CD4-positive, alpha-beta memory T cell (primary cell): Measurements from ENCODE around the gene MARCO. TPM values are rescaled to one million over a fixed set of nuclear protein-coding genes. Genes with fewer than 3 reads are reported as not detected.

ENCODE experiments used
- CTCF ChIA-PET: fragments of 350-600 bp; sonication (Branson Sonifier 250); formaldehyde crosslinking; loops from one replicate; lab custom pipeline; 2021; ENCODE audit warnings: inconsistent platforms; ENCODE audit not compliant: partially characterized antibody; lab: Charles Lee
- POLR2A ChIA-PET: fragments of 350-600 bp; sonication (Branson Sonifier 250); formaldehyde crosslinking; loops from one replicate; lab custom pipeline; 2021; ENCODE audit not compliant: partially characterized antibody; lab: Charles Lee
- DNase-seq, 5 donors: peaks; one replicate each; pipeline versions ENCODE4 v3.0.0 to v3.0.0-alpha.2; 2020 to 2022; ENCODE audit warnings: mixed read lengths in 1 of 5
- H3K27ac ChIP-seq: one replicate; pipeline ENCODE4 v1.7.0; 2013; ENCODE audit warnings: low read depth, low read length
- H3K27me3 ChIP-seq: 2 replicates; pipeline ENCODE4 v1.7.0; 2013; ENCODE audit warnings: mild to moderate bottlenecking, low read length, moderate library complexity; ENCODE audit not compliant: insufficient read depth
- H3K36me3 ChIP-seq: 2 replicates; pipeline ENCODE4 v1.7.0; 2013; ENCODE audit warnings: mild to moderate bottlenecking, low read length, moderate library complexity; ENCODE audit not compliant: insufficient read depth
- H3K4me1 ChIP-seq: 2 replicates; pipeline ENCODE4 v1.7.0; 2013; ENCODE audit warnings: mild to moderate bottlenecking, low read length, moderate library complexity; ENCODE audit not compliant: insufficient read depth
- H3K4me3 ChIP-seq, 2 donors: one replicate each; pipeline ENCODE4 v1.7.0; 2013; ENCODE audit warnings: low read length in 2 of 2, mild to moderate bottlenecking in 1 of 2
- H3K9me3 ChIP-seq, 2 donors: one replicate each; pipeline ENCODE4 v1.7.0; 2013; ENCODE audit warnings: low read length in 2 of 2, control low read depth in 1 of 2; ENCODE audit not compliant: control insufficient read depth in 1 of 2
- H3K27ac Mint-ChIP-seq, 7 donors: one replicate each; pipeline ENCODE4 v1.8.0; 2020 to 2021; ENCODE audit warnings: mixed read lengths in 7 of 7, mild to moderate bottlenecking in 6 of 7, inconsistent platforms in 3 of 7, moderate library complexity in 3 of 7
- H3K27me3 Mint-ChIP-seq, 2 donors: one replicate each; pipeline ENCODE4 v1.8.0; 2020 to 2021; ENCODE audit warnings: mixed read lengths in 2 of 2
- H3K36me3 Mint-ChIP-seq, 2 donors: one replicate each; pipeline ENCODE4 v1.8.0; 2020 to 2021; ENCODE audit warnings: mixed read lengths in 2 of 2, inconsistent platforms in 1 of 2, mild to moderate bottlenecking in 1 of 2
- H3K4me1 Mint-ChIP-seq, 4 donors: one replicate each; pipeline ENCODE4 v1.8.0; 2020 to 2021; ENCODE audit warnings: mixed read lengths in 4 of 4, mild to moderate bottlenecking in 1 of 4
- H3K4me3 Mint-ChIP-seq, 8 donors: one replicate each; pipeline ENCODE4 v1.8.0; 2020 to 2021; ENCODE audit warnings: mixed read lengths in 8 of 8, mild to moderate bottlenecking in 7 of 8, moderate library complexity in 6 of 8, inconsistent platforms in 3 of 8
- H3K9me3 Mint-ChIP-seq, 8 donors: one replicate each; pipeline ENCODE4 v1.8.0; 2020 to 2021; ENCODE audit warnings: mixed read lengths in 8 of 8, mild to moderate bottlenecking in 5 of 8, inconsistent platforms in 3 of 8, moderate library complexity in 1 of 8
- intact Hi-C: fragments of 100-400 bp; cut with micrococcal nuclease; formaldehyde crosslinking; loops from one replicate; pipeline ENCODE4 v1.15.1; 2023
- polyA plus RNA-seq, 2 donors: library from polyadenylated mRNA; unstranded; fragments of 300-500 nt; fragmentation: Illumina TruSeq; gene quantifications; one replicate each; pipeline ENCODE4 v1.2.3, GENCODE V29; 2021
- total RNA-seq, 2 experiments: library from RNA; stranded (reverse); gene quantifications; one replicate each; pipeline ENCODE4 v1.2.3, GENCODE V29; 2021

MARCO gene
- total and polyA plus RNA-seq, 4 experiments from 2014 or later = 0.17 TPM; not detected in 3

DNA sequence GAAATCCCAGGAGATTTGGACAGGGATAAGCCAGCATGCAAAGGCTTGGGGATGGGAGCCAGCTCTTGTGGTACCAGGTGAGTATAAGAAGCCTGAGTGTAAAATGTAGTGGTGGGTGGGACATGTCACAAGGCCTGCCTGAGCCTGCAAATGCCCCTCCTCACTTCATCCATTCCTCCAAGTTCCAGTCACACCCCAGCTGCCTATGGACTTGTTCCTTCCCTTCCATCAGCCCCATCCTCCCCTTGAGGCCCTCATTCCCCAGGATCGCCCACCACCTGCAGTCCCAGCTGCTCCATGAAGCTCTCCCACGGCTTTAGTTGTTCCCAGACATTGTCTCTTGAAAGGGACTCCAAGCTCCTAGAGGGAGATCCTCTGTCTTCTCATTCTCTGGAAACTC lies 81.5 kb downstream of the MARCO start:
- Mint-ChIP-seq H3K27me3 (peaks cover 2% of the 10 kb centered on the region in 2 donors), H3K36me3 (no peaks in the 10 kb centered on the region), H3K9me3 (no peaks in the 10 kb centered on the region), H3K27ac (no peak overlapping the region), H3K4me3 (no peak overlapping the region), H3K4me1 (no peaks in the 10 kb centered on the region)
- Histone ChIP-seq H3K27me3 (no peaks in the 10 kb centered on the region), H3K36me3 (no peaks in the 10 kb centered on the region), H3K4me1 (no peaks in the 10 kb centered on the region), H3K9me3 (no peaks in the 10 kb centered on the region), H3K4me3 (no peak overlapping the region), H3K27ac (no peak overlapping the region)
- ChIA-PET POLR2A (no interaction called here), CTCF (no interaction called here)
- no peak for DNase-seq
- intact Hi-C loops = no loop called here

DNA sequence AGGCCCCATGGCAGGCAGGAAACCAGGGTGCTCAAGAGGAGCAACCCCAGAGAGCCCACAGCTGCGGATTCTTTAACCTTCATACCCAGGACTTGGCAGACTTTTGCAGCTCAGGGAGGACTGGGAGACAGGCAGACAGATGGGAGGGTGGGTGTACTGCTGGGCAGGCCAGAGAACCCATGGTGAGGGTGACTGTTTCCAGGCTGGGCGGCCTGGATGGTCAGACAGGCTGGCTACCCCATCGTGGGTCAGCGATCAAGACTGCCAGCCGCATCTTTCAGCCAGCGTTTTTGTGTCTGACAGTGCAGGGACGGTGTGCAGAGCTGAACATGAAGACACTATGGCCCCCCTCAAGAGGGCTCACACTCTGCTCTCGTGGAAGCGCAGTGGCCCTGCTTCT lies 82.2 kb downstream of the MARCO start:
- CTCF ChIA-PET = no interaction called here
- Histone ChIP-seq H3K36me3 (no peaks in the 10 kb centered on the region), H3K27me3 (no peaks in the 10 kb centered on the region), H3K4me1 (no peaks in the 10 kb centered on the region), H3K4me3 (no peak overlapping the region), H3K27ac (no peak overlapping the region), H3K9me3 (no peaks in the 10 kb centered on the region)
- POLR2A ChIA-PET = no interaction called here
- Mint-ChIP-seq H3K27me3 (peaks cover 2% of the 10 kb centered on the region in 2 donors), H3K4me3 (no peak overlapping the region), H3K27ac (no peak overlapping the region), H3K4me1 (no peaks in the 10 kb centered on the region), H3K36me3 (no peaks in the 10 kb centered on the region), H3K9me3 (no peaks in the 10 kb centered on the region)
- DNase-seq = no peak
- intact Hi-C loops = no loop called here

DNA sequence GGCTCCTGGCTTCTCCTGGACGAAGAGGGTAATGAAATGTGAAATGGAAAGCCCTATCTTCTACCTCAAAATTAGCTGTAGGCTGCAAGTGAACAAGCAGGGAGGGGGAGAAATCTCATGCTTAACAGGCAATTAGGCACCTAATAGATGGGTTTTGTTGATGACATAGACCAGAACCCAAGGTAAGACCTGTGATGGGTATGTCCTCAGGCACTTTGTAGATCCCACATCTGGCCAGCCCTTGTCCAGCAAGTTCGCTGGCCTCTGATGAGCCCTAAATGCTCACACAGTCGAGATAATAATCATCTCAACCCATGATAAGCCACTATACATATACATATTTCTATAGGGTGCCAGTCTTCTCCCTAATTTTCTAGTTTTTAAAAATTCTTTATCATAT lies 82.6 kb downstream of the MARCO start:
- ChIA-PET POLR2A (no interaction called here), CTCF (no interaction called here)
- intact Hi-C loops = no loop called here
- H3K4me1 ChIP-seq = no peaks in the 10 kb centered on the region
- H3K9me3 ChIP-seq = no peaks in the 10 kb centered on the region
- Mint-ChIP-seq H3K9me3 (no peaks in the 10 kb centered on the region), H3K4me3 (no peak overlapping the region), H3K27ac (no peak overlapping the region), H3K27me3 (peaks cover 2% of the 10 kb centered on the region in 2 donors), H3K36me3 (no peaks in the 10 kb centered on the region), H3K4me1 (no peaks in the 10 kb centered on the region)
- H3K4me3 ChIP-seq = no peak overlapping the region
- no peak for DNase-seq
- no peaks in the 10 kb centered on the region for H3K36me3 ChIP-seq
- no peak overlapping the region for H3K27ac ChIP-seq
- no peaks in the 10 kb centered on the region for H3K27me3 ChIP-seq

DNA sequence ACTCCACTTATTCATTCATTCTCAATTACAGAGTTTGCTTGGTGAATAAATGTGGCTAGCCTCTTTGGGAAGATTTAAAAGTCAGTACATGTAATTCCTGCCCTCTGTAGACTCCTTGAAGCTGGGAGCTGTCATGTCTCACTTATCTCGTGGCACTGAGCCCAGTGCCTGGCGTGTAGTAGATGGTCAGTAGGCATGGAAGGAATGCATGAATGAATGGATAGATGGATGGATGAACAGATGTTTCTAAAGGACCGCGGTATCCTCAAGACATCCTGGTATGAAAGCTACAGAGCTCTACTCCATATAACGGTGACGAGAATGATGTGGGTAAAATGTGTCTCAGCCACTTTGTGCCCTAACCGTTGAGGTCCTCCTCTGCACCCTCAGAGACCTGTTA lies 83.0 kb downstream of the MARCO start:
- POLR2A ChIA-PET = no interaction called here

DNA sequence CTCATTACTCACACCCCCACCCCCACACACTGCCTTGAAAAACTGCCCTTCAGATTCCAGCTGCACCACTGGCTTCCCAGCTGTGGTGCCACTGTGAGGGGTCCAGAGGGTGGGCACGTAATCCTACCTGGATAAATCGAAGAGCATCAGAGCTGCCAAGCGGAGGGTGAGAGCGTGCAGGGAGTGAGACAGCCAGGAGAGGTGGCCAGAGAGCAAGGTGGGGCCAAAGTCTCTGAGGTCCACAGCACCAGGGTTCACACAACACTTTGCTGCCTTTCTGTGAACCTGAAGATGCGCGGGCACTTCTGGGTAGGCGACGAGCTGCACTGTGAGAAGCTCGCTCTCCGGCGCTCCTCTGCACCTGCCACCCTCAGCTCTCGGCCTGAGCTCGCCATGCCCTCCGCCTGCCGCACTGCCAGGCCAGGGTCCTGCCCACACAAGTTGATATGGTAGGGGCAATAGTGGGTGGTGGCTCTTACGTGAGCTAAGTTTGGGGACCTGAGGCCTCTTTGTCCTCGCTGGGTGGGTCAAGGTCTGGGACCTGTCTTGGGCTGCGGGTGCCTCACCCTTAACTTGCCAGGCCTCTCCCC lies 83.9 kb downstream of the MARCO start:
- Histone ChIP-seq H3K4me3 (no peak overlapping the region), H3K36me3 (no peaks in the 10 kb centered on the region), H3K9me3 (no peaks in the 10 kb centered on the region), H3K27ac (no peak overlapping the region), H3K27me3 (no peaks in the 10 kb centered on the region), H3K4me1 (no peaks in the 10 kb centered on the region)
- intact Hi-C loops = no loop called here
- H3K27me3 Mint-ChIP-seq = peaks cover 2% of the 10 kb centered on the region in 2 donors
- POLR2A ChIA-PET = no interaction called here
- DNase-seq = no peak
- no peak overlapping the region for H3K4me3 Mint-ChIP-seq
- CTCF ChIA-PET = no interaction called here
- no peaks in the 10 kb centered on the region for H3K4me1 Mint-ChIP-seq
- peaks cover 0 to 5% (median 0%) of the 10 kb centered on the region in 8 donors for H3K9me3 Mint-ChIP-seq
- H3K36me3 Mint-ChIP-seq = no peaks in the 10 kb centered on the region
- H3K27ac Mint-ChIP-seq = no peak overlapping the region

More for the DNA sequence above, 83.0 kb downstream of the MARCO start:
- Histone ChIP-seq H3K36me3 (no peaks in the 10 kb centered on the region), H3K9me3 (no peaks in the 10 kb centered on the region), H3K27ac (no peak overlapping the region), H3K4me3 (no peak overlapping the region), H3K4me1 (no peaks in the 10 kb centered on the region), H3K27me3 (no peaks in the 10 kb centered on the region)
- Mint-ChIP-seq H3K4me3 (no peak overlapping the region), H3K27ac (no peak overlapping the region), H3K4me1 (no peaks in the 10 kb centered on the region), H3K27me3 (peaks cover 2% of the 10 kb centered on the region in 2 donors), H3K36me3 (no peaks in the 10 kb centered on the region), H3K9me3 (no peaks in the 10 kb centered on the region)
- DNase-seq = no peak
- intact Hi-C loops = no loop called here
- CTCF ChIA-PET = no interaction called here

DNA sequence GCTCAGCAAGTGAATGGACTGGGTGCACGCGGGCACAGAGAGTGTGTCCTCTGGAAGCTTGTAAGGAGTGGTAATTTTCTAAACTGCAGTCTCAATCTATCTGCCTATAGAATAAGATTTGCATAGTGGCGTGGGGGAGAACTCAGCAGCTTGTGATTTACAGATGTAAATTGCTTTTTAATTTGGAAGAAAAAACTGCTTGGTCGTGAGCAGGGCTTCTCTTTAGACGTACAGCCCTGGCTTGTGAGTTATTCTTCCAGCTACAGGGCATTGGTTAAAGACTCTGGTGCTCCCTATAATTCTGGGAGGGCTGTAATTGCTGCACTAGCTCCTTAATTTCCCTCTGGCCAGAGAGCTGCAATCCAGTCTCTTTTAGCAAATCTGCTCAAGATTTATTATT lies 84.9 kb downstream of the MARCO start:
- Mint-ChIP-seq H3K27me3 (peaks cover 2 to 4% of the 10 kb centered on the region in 2 donors), H3K9me3 (peaks cover 0 to 12% (median 0%) of the 10 kb centered on the region in 8 donors), H3K27ac (peak overlapping the region in 1 of 7 donors; percentile 2), H3K4me1 (no peaks in the 10 kb centered on the region), H3K36me3 (no peaks in the 10 kb centered on the region), H3K4me3 (no peak overlapping the region)
- Histone ChIP-seq H3K36me3 (no peaks in the 10 kb centered on the region), H3K27me3 (no peaks in the 10 kb centered on the region), H3K27ac (no peak overlapping the region), H3K4me1 (no peaks in the 10 kb centered on the region), H3K4me3 (no peak overlapping the region), H3K9me3 (no peaks in the 10 kb centered on the region)
- intact Hi-C loops = no loop called here
- ChIA-PET CTCF (no interaction called here), POLR2A (no interaction called here)
- no peak for DNase-seq

DNA sequence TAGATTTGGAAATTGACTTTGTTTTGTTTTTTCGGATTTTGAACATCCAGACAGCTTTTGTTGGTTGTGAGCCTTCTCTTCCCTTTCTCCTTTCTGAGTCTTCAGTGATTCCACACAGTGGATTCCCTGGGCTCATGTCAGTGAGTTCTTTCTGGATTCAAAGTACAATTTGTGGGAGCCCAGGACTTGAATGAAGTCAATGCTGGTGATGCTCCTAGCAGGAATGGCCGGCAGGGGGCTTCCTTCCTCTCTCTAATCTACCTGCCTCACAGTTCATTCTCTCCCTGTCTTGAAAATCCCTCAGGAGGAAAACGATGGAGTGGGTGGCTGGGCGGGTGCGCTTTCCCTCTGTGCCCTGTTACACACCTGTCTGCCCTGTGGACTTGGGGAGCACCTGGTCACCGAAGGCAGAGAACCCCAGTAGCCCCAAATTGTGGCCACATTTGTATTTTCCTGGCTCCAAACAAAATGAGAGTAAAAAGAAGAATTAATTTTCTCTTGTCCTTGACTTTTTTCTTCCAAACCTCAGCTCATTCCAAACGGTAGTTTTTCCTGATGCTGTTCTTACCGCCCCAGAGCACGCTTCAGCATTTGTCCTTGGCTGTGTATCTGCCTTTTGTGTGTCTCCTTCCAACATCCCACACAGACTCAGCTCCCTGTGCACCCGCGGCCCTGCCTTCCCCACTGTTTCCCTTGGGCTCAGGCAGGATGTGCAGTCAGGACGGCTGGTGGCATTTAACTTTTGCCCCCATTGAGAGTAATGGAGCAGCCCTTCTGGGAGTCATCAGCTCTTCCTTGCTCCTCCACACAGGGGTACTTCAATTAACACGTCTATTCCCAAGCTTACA lies 86.6 kb downstream of the MARCO start:
- CTCF ChIA-PET = no interaction called here
- intact Hi-C loops = no loop called here
- H3K27ac Mint-ChIP-seq = no peak overlapping the region
- no peaks in the 10 kb centered on the region for H3K4me1 Mint-ChIP-seq
- H3K36me3 ChIP-seq = no peaks in the 10 kb centered on the region
- H3K9me3 ChIP-seq = no peaks in the 10 kb centered on the region
- no peak overlapping the region for H3K4me3 ChIP-seq
- POLR2A ChIA-PET = no interaction called here
- H3K27ac ChIP-seq = no peak overlapping the region
- H3K27me3 Mint-ChIP-seq = peaks cover 2 to 4% of the 10 kb centered on the region in 2 donors
- no peak for DNase-seq
- no peaks in the 10 kb centered on the region for H3K4me1 ChIP-seq
- no peaks in the 10 kb centered on the region for H3K27me3 ChIP-seq
- peaks cover 0 to 12% (median 6%) of the 10 kb centered on the region in 8 donors for H3K9me3 Mint-ChIP-seq
- H3K36me3 Mint-ChIP-seq = no peaks in the 10 kb centered on the region
- H3K4me3 Mint-ChIP-seq = no peak overlapping the region
